ENCODE data around the gene SHCBP1L. TPM values are rescaled to one million over a fixed set of nuclear protein-coding genes. Genes with fewer than 3 reads are reported as not detected.

SHCBP1L gene
- total RNA-seq, 1 experiment from 2014 or later: not detected

GRCh38 chr1:182978151-182978853 is 25.3 kb upstream of the SHCBP1L start:
- POLR2A ChIA-PET: no interaction called here
- TF ChIP-seq ATF6 (CRISPR knock-in tag; IDR thresholded peaks at IDR 0.05): no peak
- no peak for TF ChIP-seq SMAD4 (CRISPR knock-in tag; IDR thresholded peaks at IDR 0.05)
- TF ChIP-seq ZNF219 (CRISPR knock-in tag; IDR thresholded peaks at IDR 0.05; ENCODE audit: borderline replicate concordance): no peak
- TF ChIP-seq AR (CRISPR knock-in tag; IDR thresholded peaks at IDR 0.05): no peak
- no peak for TF ChIP-seq TP53 (CRISPR knock-in tag; IDR thresholded peaks at IDR 0.05)
- no peak for TF ChIP-seq ELF4 (CRISPR knock-in tag; IDR thresholded peaks at IDR 0.05; ENCODE audit: low read depth)
- TF ChIP-seq ZNF232 (CRISPR knock-in tag; IDR thresholded peaks at IDR 0.05): no peak
- no peak for TF ChIP-seq ZMAT4 (CRISPR knock-in tag; IDR thresholded peaks at IDR 0.05)
- TF ChIP-seq GTF2I (CRISPR knock-in tag; conservative IDR thresholded peaks at IDR 0.05): no peak
- TF ChIP-seq ZNF425 (CRISPR knock-in tag; conservative IDR thresholded peaks at IDR 0.05): no peak
- H3K27ac Mint-ChIP-seq: no peak overlapping the region
- H3K4me3 Mint-ChIP-seq: no peak overlapping the region
- H3K4me1 Mint-ChIP-seq: 0 out of 2 replicates have a peak, but pooled peaks cover 2% of the 10 kb centered on the region
- CTCF ChIA-PET: no interaction called here
- no peak for DNase-seq (ENCODE audit: low spot score)
- H3K9me3 Mint-ChIP-seq: peaks cover 7% of the 10 kb centered on the region
- ATAC-seq: no peak
- no peaks in the 10 kb centered on the region for H3K27me3 Mint-ChIP-seq (ENCODE audit: low read depth)
- H3K36me3 Mint-ChIP-seq: peaks cover 6% of the 10 kb centered on the region; the same call in 1 of the 2 replicates

- Mint-ChIP-seq H3K4me1 (0 out of 2 replicates have a peak, but pooled peaks cover 2% of the 10 kb centered on the region), H3K27me3 (ENCODE audit: low read depth) (no peaks in the 10 kb centered on the region), H3K4me3 (no peak overlapping the region), H3K27ac (no peak overlapping the region), H3K36me3 (peaks cover 5% of the 10 kb centered on the region; the same call in 1 of the 2 replicates), H3K9me3 (peaks cover 6% of the 10 kb centered on the region)
- ChIA-PET POLR2A (no interaction called here), CTCF (no interaction called here)
- ATAC-seq (no peak), DNase-seq (ENCODE audit: low spot score) (no peak)
- TF ChIP-seq JUN (CRISPR knock-in tag; IDR thresholded peaks at IDR 0.05): no peak
- TF ChIP-seq RORB (CRISPR knock-in tag; IDR thresholded peaks at IDR 0.05): no peak
- TF ChIP-seq ZSCAN18 (CRISPR knock-in tag; IDR thresholded peaks at IDR 0.05): no peak
- no peak for TF ChIP-seq MYBL2 (CRISPR knock-in tag; IDR thresholded peaks at IDR 0.05)
- no peak for TF ChIP-seq SMAD3 (CRISPR knock-in tag; IDR thresholded peaks at IDR 0.05; ENCODE audit: borderline replicate concordance)
- no peak for TF ChIP-seq FOXK1 (CRISPR knock-in tag; IDR thresholded peaks at IDR 0.05)
- no peak for TF ChIP-seq ELF4 (CRISPR knock-in tag; IDR thresholded peaks at IDR 0.05; ENCODE audit: low read depth)
- TF ChIP-seq ZNF416 (CRISPR knock-in tag; IDR thresholded peaks at IDR 0.05): no peak
- no peak for TF ChIP-seq ZNF232 (CRISPR knock-in tag; IDR thresholded peaks at IDR 0.05)
- no peak for TF ChIP-seq ATF1 (CRISPR knock-in tag; IDR thresholded peaks at IDR 0.05)
- TF ChIP-seq ZNF532 (CRISPR knock-in tag; IDR thresholded peaks at IDR 0.05; ENCODE audit: borderline replicate concordance): no peak
- no peak for TF ChIP-seq NFATC4 (CRISPR knock-in tag; IDR thresholded peaks at IDR 0.05)
- TF ChIP-seq CBFB (CRISPR knock-in tag; IDR thresholded peaks at IDR 0.05; ENCODE audit: low read depth): no peak
Measured at GRCh38 chr1:182977480-182977879, 24.5 kb upstream of the SHCBP1L start.
